SK-N-SH treated with all-trans-retinoic acid at 6 μM for 48 hours (cell line): ENCODE measurements around the gene KRTAP1-4.

ENCODE experiments used
- ARNTL ChIP-seq: fragments of 450-650 bp; formaldehyde crosslinking; IDR thresholded peaks from 2 replicates; pipeline ENCODE4 v1.5.0; 2020; ENCODE audit warnings: low read depth, mild to moderate bottlenecking, moderate library complexity, borderline replicate concordance
- ISL1 ChIP-seq: fragments of 250-450 bp; sonication (Bioruptor Pico); IDR thresholded peaks from 2 replicates; pipeline ENCODE4 v2.1.2; 2022; ENCODE audit warnings: mild to moderate bottlenecking, moderate library complexity
- PATZ1 ChIP-seq: fragments of 250-450 bp; sonication (Bioruptor Pico); IDR thresholded peaks from 2 replicates; pipeline ENCODE4 v1.8.0; 2020; ENCODE audit warnings: mild to moderate bottlenecking, moderate library complexity, borderline replicate concordance
- RARB ChIP-seq: fragments of 250-450 bp; sonication (Bioruptor Pico); IDR thresholded peaks from 2 replicates; pipeline ENCODE4 v1.8.0; 2021; ENCODE audit warnings: mild to moderate bottlenecking, moderate library complexity

GRCh38 chr17:41002814-41003213 is 27.2 kb downstream of the KRTAP1-4 start:
- TF ChIP-seq PATZ1 (no peak), ARNTL (no peak), ISL1 (CRISPR knock-in tag) (no peak), RARB (CRISPR knock-in tag) (no peak)
